H1 (cell line): ENCODE data around the gene MYLK4. TPM values are rescaled to one million over a fixed set of nuclear protein-coding genes. Genes with fewer than 3 reads are reported as not detected.
A peak's percentile ranks its signal among the peaks of the same experiment; 100 is the strongest.

Source experiments
- CTCF ChIA-PET: fragments of 300-600 bp; sonication (Branson Sonifier 250); formaldehyde crosslinking; loops from one replicate; lab custom pipeline; 2021; ENCODE audit not compliant: partially characterized antibody; lab: Charles Lee
- POLR2A ChIA-PET: fragments of 300-600 bp; sonication (Branson Sonifier 250); formaldehyde crosslinking; loops from one replicate; lab custom pipeline; 2021; ENCODE audit warnings: inconsistent platforms; ENCODE audit not compliant: partially characterized antibody; lab: Charles Lee
- DNase-seq, 2 experiments: peaks; one replicate each; pipeline versions ENCODE4 v3.0.0 to v3.0.0-alpha.2; 2010 to 2022; ENCODE audit warnings: low spot score in 2 of 2, low read depth in 1 of 2, mixed read lengths in 1 of 2
- FAIRE-seq: peaks from 2 replicates; lab custom pipeline; 2011; peaks lifted over from hg19 to GRCh38; lab: Jason Lieb, UNC
- H2AFZ ChIP-seq: 2 replicates; pipeline ENCODE4 v1.8.1; 2012; ENCODE audit warnings: low read length, inconsistent platforms
- H2AK5ac ChIP-seq: 2 replicates; pipeline ENCODE4 v1.6.1; 2013; ENCODE audit warnings: low read depth, low read length
- H2BK120ac ChIP-seq: replicated peaks from 2 replicates; pipeline ENCODE3; 2013; ENCODE audit warnings: low read depth, low read length, inconsistent platforms
- H2BK12ac ChIP-seq: 2 replicates; pipeline ENCODE4 v1.6.1; 2013; ENCODE audit warnings: low read depth, low read length
- H2BK15ac ChIP-seq: 2 replicates; pipeline ENCODE4 v1.6.1; 2013; ENCODE audit warnings: low read length
- H2BK20ac ChIP-seq: 2 replicates; pipeline ENCODE4 v1.6.1; 2013; ENCODE audit warnings: low read length
- H2BK5ac ChIP-seq: 2 replicates; pipeline ENCODE4 v1.6.1; 2013; ENCODE audit warnings: low read depth, low read length
- H3K14ac ChIP-seq: 2 replicates; pipeline ENCODE4 v1.6.1; 2013; ENCODE audit warnings: inconsistent platforms; ENCODE audit not compliant: insufficient read length
- H3K18ac ChIP-seq: 2 replicates; pipeline ENCODE4 v1.6.1; 2013; ENCODE audit warnings: low read length; ENCODE audit errors: extremely low read depth
- H3K23ac ChIP-seq: 2 replicates; pipeline ENCODE4 v1.6.1; 2013; ENCODE audit warnings: inconsistent platforms; ENCODE audit not compliant: insufficient read length
- H3K23me2 ChIP-seq: 2 replicates; pipeline ENCODE4 v1.6.1; 2013; ENCODE audit warnings: low read depth, low read length
- H3K27ac ChIP-seq: 2 replicates; pipeline ENCODE4 v1.6.1; 2011; ENCODE audit warnings: low read depth, low read length, inconsistent platforms
- H3K27me3 ChIP-seq, 4 experiments: replicated peaks in 1 of 4; 1 replicate in 1 of 4; 2 replicates in 3 of 4; pipeline versions ENCODE4 v1.6.1 to v1.8.1; 2011 to 2013; ENCODE audit warnings: low read length in 3 of 4, mild to moderate bottlenecking in 3 of 4, inconsistent platforms in 2 of 4, mixed read lengths in 2 of 4, moderate library complexity in 1 of 4; ENCODE audit not compliant: control insufficient read depth in 3 of 4, insufficient read depth in 3 of 4; ENCODE audit errors: extremely low read depth in 1 of 4
- H3K36me3 ChIP-seq, 4 experiments: 2 replicates each; pipeline versions ENCODE4 v1.6.1 to v1.8.1; 2011 to 2013; ENCODE audit warnings: mild to moderate bottlenecking in 4 of 4, low read length in 3 of 4, moderate library complexity in 2 of 4, control low read depth in 1 of 4, inconsistent platforms in 1 of 4; ENCODE audit not compliant: insufficient read depth in 4 of 4, control insufficient read depth in 2 of 4
- H3K4ac ChIP-seq: replicated peaks from 2 replicates; pipeline ENCODE3; 2013; ENCODE audit warnings: low read length, low read depth, mixed read lengths, inconsistent platforms; ENCODE audit not compliant: insufficient read length
- H3K4me1 ChIP-seq, 4 experiments: replicated peaks in 1 of 4; 1 replicate in 1 of 4; 2 replicates in 3 of 4; pipeline versions ENCODE4 v1.6.1 to v1.8.1; 2011 to 2013; ENCODE audit warnings: low read length in 3 of 4, inconsistent platforms in 2 of 4, mixed read lengths in 1 of 4; ENCODE audit not compliant: insufficient read depth in 4 of 4, control insufficient read depth in 3 of 4
- H3K4me2 ChIP-seq, 2 experiments: 2 replicates each; pipeline versions ENCODE4 v1.6.1 to v1.8.1; 2011 to 2013; ENCODE audit warnings: low read depth in 2 of 2, low read length in 2 of 2, control low read depth in 1 of 2, inconsistent platforms in 1 of 2, mild to moderate bottlenecking in 1 of 2; ENCODE audit not compliant: insufficient read depth in 1 of 2
- H3K4me3 ChIP-seq, 4 experiments: fragments of 200-600, 300-600 bp in 1 of 4; sonication (generic), shearing (Covaris generic), sonication (Bioruptor Twin) in 1 of 4; 2 replicates each; pipeline versions ENCODE4 v1.5.1 to v1.8.1; 2011 to 2016; ENCODE audit warnings: low read length in 4 of 4, low read depth in 3 of 4, control low read depth in 2 of 4, inconsistent platforms in 2 of 4, mild to moderate bottlenecking in 2 of 4, mixed read lengths in 1 of 4, moderate library complexity in 1 of 4; ENCODE audit not compliant: insufficient read depth in 2 of 4; ENCODE audit errors: extremely low read depth in 1 of 4
- H3K56ac ChIP-seq: replicated peaks from 2 replicates; pipeline ENCODE3; 2013; ENCODE audit warnings: low read depth, mild to moderate bottlenecking, mixed read lengths, low read length, inconsistent platforms; ENCODE audit not compliant: insufficient read length
- H3K79me1 ChIP-seq: 2 replicates; pipeline ENCODE4 v1.6.1; 2013; ENCODE audit warnings: low read depth, low read length, control low read depth
- H3K79me2 ChIP-seq, 2 experiments: 2 replicates each; pipeline versions ENCODE4 v1.6.1 to v1.8.1; 2012 to 2013; ENCODE audit warnings: low read length in 2 of 2, mild to moderate bottlenecking in 2 of 2, inconsistent platforms in 1 of 2; ENCODE audit not compliant: insufficient read depth in 2 of 2, control insufficient read depth in 1 of 2
- H3K9ac ChIP-seq, 4 experiments: replicated peaks in 1 of 4; 1 replicate in 1 of 4; 2 replicates in 3 of 4; pipeline versions ENCODE4 v1.6.1 to v1.8.1; 2011 to 2013; ENCODE audit warnings: low read depth in 3 of 4, low read length in 3 of 4, control low read depth in 2 of 4, mild to moderate bottlenecking in 2 of 4, moderate library complexity in 2 of 4, inconsistent platforms in 1 of 4; ENCODE audit errors: extremely low read depth in 1 of 4
- H3K9me3 ChIP-seq, 2 experiments: 2 replicates each; pipeline versions ENCODE4 v1.6.1 to v1.8.1; 2012 to 2013; ENCODE audit warnings: mild to moderate bottlenecking in 2 of 2, moderate library complexity in 2 of 2, control low read depth in 1 of 2, inconsistent platforms in 1 of 2, low read depth in 1 of 2, low read length in 1 of 2, mixed read lengths in 1 of 2; ENCODE audit not compliant: insufficient read depth in 2 of 2
- H4K20me1 ChIP-seq, 2 experiments: replicated peaks in 1 of 2; 2 replicates each; pipeline versions ENCODE3 to v1.8.1; 2011 to 2013; ENCODE audit warnings: inconsistent platforms in 2 of 2, low read length in 2 of 2, mild to moderate bottlenecking in 1 of 2; ENCODE audit not compliant: insufficient read depth in 2 of 2, control insufficient read depth in 1 of 2
- H4K5ac ChIP-seq: 2 replicates; pipeline ENCODE4 v1.6.1; 2013; ENCODE audit warnings: low read length, low read depth, mixed read lengths, inconsistent platforms; ENCODE audit not compliant: insufficient read length
- H4K8ac ChIP-seq: 2 replicates; pipeline ENCODE4 v1.8.0; 2013; ENCODE audit warnings: mild to moderate bottlenecking, moderate library complexity, low read length, inconsistent platforms; ENCODE audit not compliant: insufficient read depth; ENCODE audit errors: extremely low read depth
- H4K91ac ChIP-seq: replicated peaks from 2 replicates; pipeline ENCODE3; 2013; ENCODE audit warnings: low read length, mixed read lengths, inconsistent platforms; ENCODE audit not compliant: insufficient read length
- CEBPB ChIP-seq: IDR thresholded peaks from 2 replicates; pipeline ENCODE4 v1.6.1; 2012; ENCODE audit warnings: low read depth, low read length
- CTCF ChIP-seq, 3 experiments: IDR thresholded peaks; 1 replicate in 2 of 3; 2 replicates in 1 of 3; pipeline versions ENCODE4 v1.5.1 to v1.6.1; 2011; ENCODE audit warnings: low read length in 3 of 3, mild to moderate bottlenecking in 3 of 3, inconsistent platforms in 2 of 3, low read depth in 1 of 3, moderate library complexity in 1 of 3; ENCODE audit not compliant: insufficient read depth in 1 of 3; ENCODE audit errors: control extremely low read depth in 1 of 3
- HDAC2 ChIP-seq, 2 experiments: fragments of 300-600 bp in 1 of 2; sonication (generic) in 1 of 2; IDR thresholded peaks; 2 replicates each; pipeline ENCODE4 v1.6.1; 2011 to 2012; ENCODE audit warnings: low read depth in 2 of 2, low read length in 2 of 2, mild to moderate bottlenecking in 2 of 2, moderate library complexity in 2 of 2, borderline replicate concordance in 1 of 2, inconsistent platforms in 1 of 2
- KDM4A ChIP-seq: IDR thresholded peaks from one replicate; pipeline ENCODE4 v1.7.1; 2012; ENCODE audit warnings: low read depth, mild to moderate bottlenecking, moderate library complexity, low read length, inconsistent platforms; ENCODE audit not compliant: severe bottlenecking
- KDM5A ChIP-seq: fragments of 200-600 bp; IDR thresholded peaks from 2 replicates; pipeline ENCODE4 v1.7.1; 2012; ENCODE audit warnings: mild to moderate bottlenecking, low read length, inconsistent platforms, mixed read lengths
- RFX5 ChIP-seq: IDR thresholded peaks from 2 replicates; pipeline ENCODE4 v1.6.1; 2011; ENCODE audit warnings: low read depth, low read length, improper control_type of control experiment, borderline replicate concordance
- SIN3A ChIP-seq, 2 experiments: IDR thresholded peaks in 1 of 2; conservative IDR thresholded peaks in 1 of 2; 2 replicates each; pipeline ENCODE4 v1.6.1; 2011 to 2012; ENCODE audit warnings: low read length in 2 of 2, improper control_type of control experiment in 1 of 2, low read depth in 1 of 2, mild to moderate bottlenecking in 1 of 2
- WGBS, 2 experiments: shearing (Covaris generic) in 1 of 2; methylation state at CpG; one replicate each; pipeline versions ENCODE4 v1.1.6 to v1.1.7; 2013 to 2015; ENCODE audit warnings: low lambda C conversion rate in 2 of 2, mixed read lengths in 2 of 2, inconsistent platforms in 1 of 2, low coverage in 1 of 2, missing lambda C conversion rate in 1 of 2; ENCODE audit not compliant: insufficient replicate concordance in 2 of 2, insufficient coverage in 1 of 2, insufficient read length in 1 of 2; ENCODE audit errors: extremely low coverage in 1 of 2, missing lambda C conversion rate in 1 of 2; 5-methylcytosine and 5-hydroxymethylcytosine counted together
- polyA plus RNA-seq, 7 experiments: library from polyadenylated mRNA; depleted of rRNA in 3 of 7; stranded (reverse) in 5 of 7; unstranded in 2 of 7; fragments of >200 nt in 5 of 7; fragments of 200-250 nt in 2 of 7; gene quantifications; 1 replicate in 5 of 7; 2 replicates in 1 of 7; 4 replicates in 1 of 7; pipeline versions ENCODE4 v1.2.1 to v1.2.3, GENCODE V29; 2011 to 2013; ENCODE audit warnings: missing spikeins in 2 of 7, mixed read lengths in 2 of 7
- total RNA-seq: library from RNA; stranded (reverse); fragmentation: NEBNext Ultra II Directional; extraction: Animal tissue kit (Norgen Biotek cat#: 25700); gene quantifications from 2 replicates; pipeline ENCODE4 v1.2.1, GENCODE V29; 2021

The MYLK4 gene
- total and polyA plus RNA-seq, 2 of the 8 experiments (the other 6 are each of a cell fraction or from before 2014, with no cell fraction given) = 0.11 to 0.17 TPM

GRCh38 chr6:2646346-2646745 lies 104.4 kb downstream of the MYLK4 start:
- Histone ChIP-seq H3K4me1 (peaks cover 0 to 4% (median 1%) of the 10 kb centered on the region in 4 experiments; a peak in 6 of 7 replicates), H2BK120ac (no peak overlapping the region), H3K14ac (no peak overlapping the region), H3K56ac (no peak overlapping the region), H4K20me1 (no peaks in the 10 kb centered on the region), H2BK15ac (0 out of 2 replicates have a peak overlapping the region, but pooled peaks have one; percentile 23), H3K23ac (no peak overlapping the region), H3K23me2 (peaks cover 7% of the 10 kb centered on the region), H3K36me3 (no peaks in the 10 kb centered on the region), H3K79me2 (no peaks in the 10 kb centered on the region), H3K9ac (no peak overlapping the region), H3K18ac (no peak overlapping the region), H2BK12ac (no peak overlapping the region), H3K9me3 (no peaks in the 10 kb centered on the region), H2BK20ac (no peak overlapping the region), H3K4me2 (no peak overlapping the region), H2AK5ac (no peak overlapping the region; the same call in 1 of the 2 replicates), H3K4me3 (no peak overlapping the region), H4K8ac (no peak overlapping the region), H4K91ac (no peak overlapping the region), H3K27me3 (no peaks in the 10 kb centered on the region), H2BK5ac (no peak overlapping the region), H3K4ac (no peak overlapping the region), H3K27ac (no peak overlapping the region), H4K5ac (no peak overlapping the region), H2AFZ (no peak overlapping the region), H3K79me1 (no peaks in the 10 kb centered on the region)
- DNase-seq (no peak), FAIRE-seq (no peak)
- ChIA-PET CTCF (interaction anchor here (1.0 to 2.0 kb wide), 5 partner anchors 11 to 49 kb away, joined by 3 to 13 read pairs (median 7); no protein-coding TSS in a partner anchor), POLR2A (no interaction called here)
- 90% methylated on average over 3 of the region's 3 CpGs; no CpG with 5 or more reads in 1 of the 2 experiments for WGBS, 2 experiments
- TF ChIP-seq KDM4A = no peak
- TF ChIP-seq RFX5 = no peak
- TF ChIP-seq HDAC2 (IDR thresholded peaks at IDR 0.05; ENCODE audit: borderline replicate concordance in 1 of 2, low read depth in 2 of 2, low read length in 2 of 2) = no peak
- no peak for TF ChIP-seq KDM5A
- no peak for TF ChIP-seq SIN3A (conservative IDR thresholded peaks at IDR 0.05 in 1 of 2, IDR thresholded peaks at IDR 0.05 in 1 of 2; ENCODE audit: low read depth in 1 of 2, low read length in 2 of 2)
- TF ChIP-seq CTCF (IDR thresholded peaks at IDR 0.05; ENCODE audit: control extremely low read depth in 1 of 3, insufficient read depth in 1 of 3, low read depth in 1 of 3, low read length in 3 of 3) = no peak
- no peak for TF ChIP-seq CEBPB
